ENCODE data around the gene TMPRSS9.
"Not testable (repeated sequence)": the region's sequence is repeated elsewhere in the genome, so short reads cannot be mapped to it uniquely, and the experiment has no call there.

TMPRSS9 gene

GRCh38 chr19:2362046-2362969 lies 2.2 kb downstream of the TMPRSS9 start:
- no peak for FAIRE-seq

DNA sequence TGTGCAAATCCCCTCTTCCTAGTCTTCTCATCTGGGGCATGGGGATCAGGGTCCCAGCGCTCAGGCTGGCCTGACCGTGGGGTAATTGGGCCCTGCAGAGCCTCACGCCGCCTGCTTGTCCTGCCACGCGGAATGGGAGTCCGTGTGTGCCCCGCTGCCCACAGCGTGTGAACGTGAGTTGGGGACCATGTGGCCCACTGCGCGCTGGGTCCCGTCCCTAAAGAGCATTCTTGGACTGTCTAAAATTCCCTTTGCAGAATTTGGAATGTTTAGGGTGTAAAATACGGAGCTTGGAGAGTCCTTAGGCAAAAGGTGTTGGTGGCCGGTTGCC lies 2.9 kb downstream of the TMPRSS9 start:
- no peak for FAIRE-seq

DNA sequence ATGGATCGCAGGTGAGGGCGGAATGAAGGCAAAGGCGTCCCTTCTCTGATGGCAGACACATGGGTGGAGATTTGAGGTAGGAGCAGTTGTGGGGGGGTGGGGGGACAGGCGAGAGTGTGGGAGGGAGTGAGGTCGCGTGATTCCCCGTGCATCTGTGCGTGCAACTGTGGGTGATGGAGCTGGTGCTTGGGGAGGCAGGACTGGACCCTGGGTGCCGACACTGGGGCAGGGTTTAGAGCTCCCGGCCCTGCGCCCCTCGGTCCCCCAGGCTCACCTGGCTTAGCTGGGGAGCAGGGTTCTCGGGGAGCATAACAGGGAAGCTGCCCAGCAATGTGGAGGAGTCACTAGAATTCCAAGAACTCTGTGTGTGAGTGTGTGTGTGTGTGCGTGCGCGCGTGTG lies 3.4 kb downstream of the TMPRSS9 start:
- no peak for FAIRE-seq

DNA sequence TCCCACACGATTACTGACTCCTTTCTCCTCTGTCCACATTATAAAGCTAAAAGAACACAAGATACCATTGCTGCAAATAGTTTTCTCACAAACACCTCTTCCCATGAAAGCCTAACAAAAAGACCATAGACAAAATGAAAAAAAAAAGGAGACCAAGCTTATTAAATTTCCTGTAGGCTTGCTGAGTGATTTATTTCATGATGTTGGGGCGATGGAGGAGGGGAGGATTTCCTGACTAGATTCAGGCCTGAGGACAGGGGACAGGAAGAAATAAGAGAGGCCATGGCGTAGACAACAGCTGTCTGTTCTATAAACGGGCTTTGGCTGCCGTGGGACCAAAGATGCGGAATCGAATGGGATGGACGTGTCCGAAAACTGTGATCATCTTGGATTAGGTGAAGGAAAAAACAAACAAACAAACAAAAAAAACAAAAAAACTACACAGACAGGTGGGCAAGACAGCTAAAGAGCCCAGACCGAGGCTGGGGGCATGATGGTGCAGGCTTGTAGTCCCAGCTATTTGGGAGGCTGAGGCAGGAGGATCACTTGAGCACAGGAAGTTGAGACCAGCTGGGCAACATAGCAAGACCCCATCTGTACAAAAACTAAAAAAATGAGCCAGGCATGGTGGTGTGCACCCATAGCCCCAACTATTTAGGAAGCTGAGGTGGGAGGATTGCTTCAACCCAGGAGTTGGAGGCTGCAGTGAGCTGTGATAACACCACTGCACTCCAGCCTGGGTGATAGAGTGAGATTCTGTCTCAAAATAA lies 5.3 kb downstream of the TMPRSS9 start:
- FAIRE-seq, result no peak

DNA sequence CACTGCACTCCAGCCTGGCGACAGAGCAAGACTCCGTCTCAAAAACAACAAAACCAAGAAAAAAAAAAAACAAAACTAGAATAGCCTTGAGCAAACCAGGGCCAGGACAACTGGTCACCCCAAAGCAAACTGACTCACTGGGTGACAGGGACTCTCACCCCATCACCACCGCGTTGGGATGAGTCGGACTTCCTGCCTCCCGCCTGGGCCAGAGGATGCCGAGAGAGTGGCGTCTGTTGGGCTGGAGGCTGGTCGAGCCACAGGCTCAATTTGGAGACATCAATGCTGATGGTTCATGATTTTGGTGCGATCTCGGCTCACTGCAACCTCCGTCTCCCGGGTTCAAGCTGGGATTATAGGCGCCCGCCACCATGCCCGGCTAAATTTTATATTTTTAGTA lies 11.6 kb downstream of the TMPRSS9 start:
- FAIRE-seq, result no peak

DNA sequence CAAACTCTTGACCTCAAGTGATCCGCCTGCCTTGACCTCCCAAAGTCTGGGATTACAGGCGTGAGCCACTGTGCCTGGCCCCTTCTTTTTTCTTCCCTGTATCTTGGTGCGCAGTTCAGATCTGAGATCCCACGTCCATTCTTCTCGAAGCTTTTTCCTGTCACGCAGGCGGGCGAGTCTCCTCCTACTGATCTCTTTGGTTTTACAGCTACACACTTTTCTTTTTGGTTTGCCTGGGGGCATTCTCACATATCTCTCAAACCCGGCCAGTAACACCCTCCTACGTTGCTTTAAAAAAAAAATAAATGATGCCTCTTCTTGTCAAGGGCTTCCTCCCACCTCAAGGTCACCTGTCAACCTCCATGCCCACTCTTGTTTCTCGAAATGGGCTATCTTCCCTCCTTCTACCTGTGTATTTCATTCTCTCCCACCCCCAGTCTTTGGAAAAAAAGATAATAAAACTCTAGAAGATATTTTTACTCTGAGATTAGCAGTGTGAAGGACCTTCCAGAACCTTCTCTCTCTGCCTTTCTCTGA lies 12.1 kb downstream of the TMPRSS9 start:
- FAIRE-seq, result no peak

GRCh38 chr19:2374808-2375207 lies 14.7 kb downstream of the TMPRSS9 start:
- FAIRE-seq, result no peak

DNA sequence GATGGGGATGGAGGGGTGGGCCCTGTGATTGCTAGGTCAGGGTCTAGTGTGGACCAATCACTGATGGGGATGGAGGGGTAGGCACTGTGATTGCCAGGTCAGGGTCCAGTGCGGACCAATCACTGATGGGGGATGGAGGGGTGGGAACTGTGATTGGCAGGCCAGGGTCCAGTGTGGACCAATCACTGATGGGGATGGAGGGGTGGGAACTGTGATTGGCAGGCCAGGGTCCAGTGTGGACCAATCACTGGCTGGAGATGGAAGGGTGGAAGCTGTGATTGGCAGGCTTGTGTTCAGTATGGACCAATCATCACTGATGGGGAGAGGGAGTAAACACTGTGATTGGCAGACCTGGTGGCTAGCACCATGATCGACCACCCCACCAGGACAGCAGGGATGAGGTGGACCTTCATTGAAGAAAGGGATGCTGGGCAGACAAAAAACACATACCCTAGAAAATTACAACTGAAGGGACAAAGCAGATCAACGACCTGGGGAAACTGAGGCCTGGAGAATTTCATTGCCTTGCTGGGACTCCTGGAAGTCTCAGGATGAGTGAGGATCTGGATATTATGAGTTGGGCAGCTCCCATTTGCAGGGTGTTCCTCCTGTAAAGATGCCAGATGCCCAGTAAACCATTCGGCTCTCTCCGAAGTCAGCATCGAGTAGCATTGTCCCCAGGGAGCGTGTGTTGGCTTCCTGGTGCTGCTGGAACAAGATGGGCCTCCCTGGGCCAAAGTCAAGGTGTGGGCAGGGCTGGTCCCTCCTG lies 15.5 kb downstream of the TMPRSS9 start:
- FAIRE-seq, result no peak

GRCh38 chr19:2376784-2377519 lies 16.9 kb downstream of the TMPRSS9 start:
- FAIRE-seq, result no peak

GRCh38 chr19:2380567-2380966 lies 20.5 kb downstream of the TMPRSS9 start:
- FAIRE-seq, result no peak

DNA sequence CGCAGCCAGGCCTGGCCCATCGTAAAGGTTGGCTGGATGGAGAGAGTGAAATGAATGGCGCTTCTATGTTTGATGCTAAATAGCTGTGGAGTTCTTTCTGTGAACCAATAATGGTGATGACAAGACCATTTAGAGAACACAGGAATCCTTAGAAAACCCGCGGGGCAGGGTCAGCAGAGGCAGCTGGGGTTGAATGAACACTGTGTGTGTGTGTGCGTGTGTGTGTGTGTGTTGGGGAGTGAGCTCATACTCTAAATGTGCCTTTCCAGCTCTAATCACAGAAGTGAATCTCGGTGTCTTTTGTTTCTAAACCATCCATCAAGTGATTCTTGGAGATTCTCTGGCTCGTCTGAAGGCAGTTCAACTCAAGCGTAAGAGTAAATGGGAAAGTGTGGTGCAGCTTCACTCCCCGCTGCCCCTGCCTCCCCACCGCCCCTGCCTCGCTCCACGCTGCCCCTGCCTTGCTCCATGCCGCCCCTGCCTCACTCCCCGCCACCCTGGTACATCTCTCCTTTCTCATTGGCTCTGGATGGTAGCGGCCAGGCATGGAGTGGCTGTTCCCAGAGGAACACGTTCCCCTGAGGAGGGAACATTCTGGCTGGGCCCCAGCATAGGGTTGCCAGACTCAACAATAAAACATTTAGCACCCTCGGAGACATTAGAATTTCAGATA lies 21.2 kb downstream of the TMPRSS9 start:
- no peak for FAIRE-seq

GRCh38 chr19:2382530-2383222 lies 22.6 kb downstream of the TMPRSS9 start:
- no peak for FAIRE-seq

DNA sequence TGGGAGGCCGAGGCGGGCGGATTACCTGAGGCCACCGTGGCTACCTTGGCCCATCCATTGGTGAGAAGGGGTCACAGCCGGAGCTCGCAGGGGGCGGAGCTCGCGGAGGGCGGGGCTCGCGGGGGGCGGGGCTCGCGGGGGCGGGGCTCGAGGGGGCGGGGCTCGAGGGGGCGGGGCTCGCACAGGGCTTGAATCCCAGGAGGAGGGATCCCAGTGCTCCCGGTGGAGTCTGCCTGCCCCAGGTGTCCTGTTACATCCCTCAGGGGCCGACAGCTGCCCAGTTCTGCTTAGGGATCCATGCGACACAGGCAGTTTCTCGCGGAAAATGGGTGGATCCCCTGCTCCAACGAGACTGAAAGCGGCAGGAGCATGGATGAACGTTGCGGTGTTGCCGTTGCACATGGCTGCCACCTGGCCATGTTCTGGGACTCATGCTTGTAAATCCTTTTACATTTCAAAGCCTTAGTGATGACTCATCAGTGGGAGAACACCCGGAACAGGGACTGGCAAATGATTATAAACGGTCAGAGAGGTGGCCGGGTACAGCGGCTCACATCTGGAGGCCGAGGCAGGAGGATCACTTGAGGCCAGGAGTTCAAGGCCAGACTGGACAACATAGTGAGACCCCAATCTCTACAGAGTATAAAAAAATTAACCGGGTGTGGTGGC lies 25.1 kb downstream of the TMPRSS9 start:
- no peak for FAIRE-seq

DNA sequence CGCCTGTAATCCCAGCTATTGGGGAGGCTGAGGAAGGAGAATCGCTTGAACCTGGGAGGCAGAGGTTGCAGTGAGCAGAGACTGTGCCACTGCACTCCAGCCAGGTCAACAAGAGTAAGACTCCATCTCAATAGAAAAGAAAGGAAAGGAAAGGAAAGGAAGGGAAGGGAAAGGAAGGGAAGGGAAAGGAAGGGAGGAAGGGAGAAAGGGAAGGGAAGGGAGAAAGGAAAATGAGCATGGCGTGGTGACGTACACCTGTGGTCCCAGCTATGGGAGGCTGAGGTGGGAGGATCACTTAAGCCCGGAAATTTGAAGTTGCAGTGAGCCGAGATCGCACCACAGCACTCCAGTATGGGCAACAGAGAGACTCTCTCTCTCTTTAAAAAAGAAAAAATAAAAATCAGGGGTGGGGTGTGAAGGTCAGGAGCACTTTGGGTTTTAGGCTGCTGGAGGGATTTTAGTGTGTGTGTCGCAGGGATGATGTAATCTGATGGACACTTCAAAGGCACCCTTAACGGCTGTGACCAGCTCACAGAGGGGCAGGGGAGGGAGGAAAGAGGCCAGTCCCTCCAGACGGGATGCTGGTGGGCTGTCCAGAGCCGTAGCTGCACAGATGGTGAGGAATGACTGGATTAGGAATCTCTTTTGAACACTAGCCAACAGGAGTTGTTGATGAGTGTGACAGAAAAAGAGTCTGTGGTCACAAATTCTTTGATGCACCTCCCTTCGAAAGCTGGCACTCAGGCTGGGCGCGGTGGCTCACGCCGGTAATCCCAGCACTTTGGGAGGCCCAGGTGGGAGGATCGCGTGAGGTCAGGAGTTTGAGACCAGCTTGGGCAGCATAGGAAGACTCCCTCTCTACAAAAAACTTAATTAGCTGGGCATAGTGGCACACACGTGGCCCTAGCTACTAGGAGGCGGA lies 27.6 kb downstream of the TMPRSS9 start:
- FAIRE-seq, result no peak

DNA sequence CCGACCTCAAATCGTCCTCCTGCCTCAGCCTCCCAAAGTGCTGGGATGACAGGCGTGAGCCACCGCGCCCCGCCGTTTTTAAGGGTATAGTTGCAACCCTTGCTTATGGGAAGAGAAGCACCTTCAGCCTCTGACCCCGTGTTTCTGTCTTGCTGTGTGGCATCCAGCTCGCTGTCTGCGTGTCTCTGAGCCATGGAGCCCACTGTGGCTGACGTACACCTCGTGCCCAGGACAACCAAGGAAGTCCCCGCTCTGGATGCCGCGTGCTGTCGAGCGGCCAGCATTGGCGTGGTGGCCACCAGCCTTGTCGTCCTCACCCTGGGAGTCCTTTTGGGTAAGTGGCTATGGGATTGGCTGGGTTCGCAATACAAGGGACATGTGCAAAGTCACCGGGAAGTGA lies 29.5 kb downstream of the TMPRSS9 start:
- no peak for FAIRE-seq

DNA sequence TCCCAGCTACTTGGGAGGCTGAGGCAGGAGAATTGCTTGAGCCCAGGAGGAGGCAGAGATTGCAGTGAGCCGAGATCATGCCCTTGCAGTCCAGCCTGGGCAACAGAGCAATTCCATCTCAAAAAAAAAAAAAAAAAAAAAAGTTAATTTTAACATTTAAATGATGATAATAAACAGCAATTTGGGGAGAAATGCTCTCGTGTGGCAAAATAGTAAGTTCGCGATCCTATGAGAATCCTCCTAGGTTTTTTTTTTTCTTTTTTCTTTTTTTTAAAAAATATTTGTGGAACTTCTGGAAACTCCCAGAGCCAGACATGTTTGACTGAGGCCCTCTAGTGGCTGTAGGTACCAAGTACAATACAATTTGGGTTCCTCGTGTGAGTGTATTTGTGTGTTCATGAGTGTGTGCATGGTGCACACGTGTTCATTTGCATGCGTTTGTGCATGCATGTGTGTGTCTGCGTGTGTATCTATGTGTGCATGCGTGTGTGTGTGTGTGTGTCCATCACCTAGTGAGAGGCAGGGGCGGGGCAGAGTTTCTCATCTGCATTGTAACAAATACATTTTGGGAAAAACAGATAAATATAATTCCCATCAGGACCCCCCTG lies 31.2 kb downstream of the TMPRSS9 start:
- no peak for FAIRE-seq

DNA sequence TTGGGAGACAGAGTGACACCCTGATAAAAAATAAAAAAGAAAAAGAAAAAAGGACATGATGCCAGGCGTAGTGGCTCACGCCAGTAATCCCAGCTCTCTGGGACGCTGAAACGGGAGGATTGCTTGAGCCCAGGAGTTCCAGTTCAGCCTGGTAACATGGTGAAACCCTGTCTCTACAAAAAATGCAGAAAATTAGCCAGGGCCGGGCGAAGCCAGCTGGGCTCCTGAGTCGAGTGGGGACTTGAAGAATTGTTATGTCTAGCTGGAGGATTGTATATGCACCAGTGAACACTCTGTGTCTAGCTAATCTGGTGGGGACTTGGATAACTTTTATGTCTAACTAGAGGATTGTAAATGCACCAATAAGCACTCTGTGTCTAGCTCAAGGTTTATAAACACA lies 32.3 kb downstream of the TMPRSS9 start:
- no peak for FAIRE-seq

- not testable (repeated sequence) for FAIRE-seq
These were observed 32.8 kb downstream of the TMPRSS9 start for GRCh38 chr19:2392899-2393298.

DNA sequence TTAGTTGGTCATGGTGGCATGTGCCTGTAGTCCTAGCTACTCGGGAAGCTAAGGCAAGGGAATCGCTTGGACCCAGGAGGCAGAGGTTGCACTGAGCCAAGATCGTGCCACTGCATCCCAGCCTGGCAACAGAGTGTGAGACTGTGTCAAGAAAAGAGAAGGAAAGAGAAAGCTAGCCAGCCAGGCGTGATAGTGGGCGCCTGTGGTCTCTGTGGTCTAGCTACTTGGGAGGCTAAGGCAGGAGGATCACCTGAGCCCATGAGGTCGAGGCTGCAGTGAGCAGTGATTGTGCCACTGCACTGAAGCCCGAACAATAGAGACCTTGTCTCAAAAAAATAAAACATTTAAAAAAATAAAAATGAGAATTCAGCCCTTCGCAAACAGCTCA lies 34.0 kb downstream of the TMPRSS9 start:
- no peak for FAIRE-seq
